IPS-20b (cell line): ENCODE data around the gene SLCO1C1.

ENCODE experiments used
- H3K27ac ChIP-seq: one replicate; pipeline ENCODE4 v1.5.1; 2013; ENCODE audit warnings: low read length
- H3K27me3 ChIP-seq: 2 replicates; pipeline ENCODE4 v1.6.1; 2013; ENCODE audit warnings: mild to moderate bottlenecking, low read length, inconsistent platforms; ENCODE audit not compliant: insufficient read depth
- H3K36me3 ChIP-seq: 2 replicates; pipeline ENCODE4 v1.6.1; 2013; ENCODE audit warnings: low read depth, mild to moderate bottlenecking, inconsistent platforms, low read length, moderate library complexity; ENCODE audit not compliant: insufficient read depth
- H3K4me1 ChIP-seq: 2 replicates; pipeline ENCODE4 v1.6.1; 2013; ENCODE audit warnings: mild to moderate bottlenecking, control low read depth, inconsistent platforms, low read length, moderate library complexity; ENCODE audit not compliant: insufficient read depth
- H3K4me3 ChIP-seq: 2 replicates; pipeline ENCODE4 v1.5.1; 2013; ENCODE audit warnings: mild to moderate bottlenecking, low read length, inconsistent platforms
- H3K9ac ChIP-seq: 2 replicates; pipeline ENCODE4 v1.6.1; 2013; ENCODE audit warnings: low read depth, mild to moderate bottlenecking, inconsistent platforms, low read length, moderate library complexity
- H3K9me3 ChIP-seq: 2 replicates; pipeline ENCODE4 v1.6.1; 2013; ENCODE audit warnings: mild to moderate bottlenecking, low read depth, low read length, inconsistent platforms; ENCODE audit not compliant: insufficient read depth

SLCO1C1 gene

GRCh38 chr12:20695232-20695631 is at the start of gene SLCO1C1:
Gene SLCO1C1 (plus strand): TSS chr12:20695332. CDS start chr12:20699577, 4,245 bp downstream.
- Histone ChIP-seq H3K4me1 (peaks cover 4% of the 10 kb centered on the region; the same call in 1 of the 2 replicates), H3K36me3 (no peaks in the 10 kb centered on the region), H3K27ac (no peak within 1 kb of the TSS), H3K9ac (no peak within 1 kb of the TSS; the same call in 1 of the 2 replicates), H3K27me3 (no peaks in the 10 kb centered on the region), H3K9me3 (no peaks in the 10 kb centered on the region), H3K4me3 (no peak within 1 kb of the TSS)

- H3K4me3 ChIP-seq = no peak overlapping the region
- H3K4me1 ChIP-seq = peaks cover 4% of the 10 kb centered on the region; the same call in 1 of the 2 replicates
- no peak overlapping the region for H3K9ac ChIP-seq
- H3K27ac ChIP-seq = no peak overlapping the region
- no peaks in the 10 kb centered on the region for H3K36me3 ChIP-seq
- H3K9me3 ChIP-seq = no peaks in the 10 kb centered on the region
- H3K27me3 ChIP-seq = no peaks in the 10 kb centered on the region
Observed at GRCh38 chr12:20646239-20646827, 48.8 kb upstream of the SLCO1C1 start.

GRCh38 chr12:20653871-20654270 is 41.3 kb upstream of the SLCO1C1 start:
- Histone ChIP-seq H3K4me1 (peaks cover 6% of the 10 kb centered on the region; the same call in 1 of the 2 replicates), H3K4me3 (no peak overlapping the region), H3K9ac (no peak overlapping the region), H3K36me3 (no peaks in the 10 kb centered on the region), H3K9me3 (no peaks in the 10 kb centered on the region), H3K27ac (no peak overlapping the region), H3K27me3 (no peaks in the 10 kb centered on the region)

GRCh38 chr12:20656600-20656999 is 38.5 kb upstream of the SLCO1C1 start:
- Histone ChIP-seq H3K27me3 (no peaks in the 10 kb centered on the region), H3K9me3 (peaks cover 22% of the 10 kb centered on the region), H3K27ac (no peak overlapping the region), H3K9ac (no peak overlapping the region), H3K4me3 (no peak overlapping the region), H3K36me3 (no peaks in the 10 kb centered on the region), H3K4me1 (peaks cover 6% of the 10 kb centered on the region; the same call in 1 of the 2 replicates)

- Histone ChIP-seq H3K4me3 (no peak overlapping the region), H3K36me3 (no peaks in the 10 kb centered on the region), H3K9ac (no peak overlapping the region), H3K27me3 (no peaks in the 10 kb centered on the region), H3K4me1 (peaks cover 6% of the 10 kb centered on the region; the same call in 1 of the 2 replicates), H3K27ac (no peak overlapping the region), H3K9me3 (peaks cover 29% of the 10 kb centered on the region)
Observed at GRCh38 chr12:20657496-20657895, 37.6 kb upstream of the SLCO1C1 start.

- Histone ChIP-seq H3K4me1 (no peaks in the 10 kb centered on the region), H3K4me3 (no peak overlapping the region), H3K9ac (no peak overlapping the region), H3K9me3 (no peaks in the 10 kb centered on the region), H3K36me3 (no peaks in the 10 kb centered on the region), H3K27me3 (no peaks in the 10 kb centered on the region), H3K27ac (no peak overlapping the region)
Observed at GRCh38 chr12:20681334-20681733, 13.8 kb upstream of the SLCO1C1 start.

- no peak overlapping the region for H3K27ac ChIP-seq
- peaks cover 4% of the 10 kb centered on the region; the same call in 1 of the 2 replicates for H3K4me1 ChIP-seq
- no peaks in the 10 kb centered on the region for H3K36me3 ChIP-seq
- no peaks in the 10 kb centered on the region for H3K9me3 ChIP-seq
- no peak overlapping the region for H3K9ac ChIP-seq
- H3K4me3 ChIP-seq = no peak overlapping the region
- H3K27me3 ChIP-seq = no peaks in the 10 kb centered on the region
Observed at GRCh38 chr12:20696181-20696905, 1.2 kb downstream of the SLCO1C1 start.

- H3K9me3 ChIP-seq = no peaks in the 10 kb centered on the region
- no peaks in the 10 kb centered on the region; the same call in none of the 2 replicates for H3K4me1 ChIP-seq
- no peak overlapping the region for H3K9ac ChIP-seq
- no peak overlapping the region for H3K4me3 ChIP-seq
- no peak overlapping the region for H3K27ac ChIP-seq
- no peaks in the 10 kb centered on the region for H3K27me3 ChIP-seq
- no peaks in the 10 kb centered on the region for H3K36me3 ChIP-seq
Observed at GRCh38 chr12:20701106-20701505, 6.0 kb downstream of the SLCO1C1 start.

- H3K9ac ChIP-seq = no peak overlapping the region
- no peak overlapping the region for H3K27ac ChIP-seq
- H3K4me1 ChIP-seq = no peaks in the 10 kb centered on the region; the same call in none of the 2 replicates
Observed at GRCh38 chr12:20704860-20705259, 9.7 kb downstream of the SLCO1C1 start.

GRCh38 chr12:20711846-20712245 is 16.7 kb downstream of the SLCO1C1 start:
- Histone ChIP-seq H3K27me3 (no peaks in the 10 kb centered on the region), H3K27ac (no peak overlapping the region), H3K9ac (no peak overlapping the region), H3K9me3 (no peaks in the 10 kb centered on the region), H3K4me3 (no peak overlapping the region), H3K4me1 (0 out of 2 replicates have a peak, but pooled peaks cover 3% of the 10 kb centered on the region), H3K36me3 (no peaks in the 10 kb centered on the region)

More at GRCh38 chr12:20704860-20705259, 9.7 kb downstream of the SLCO1C1 start:
- H3K36me3 ChIP-seq = no peaks in the 10 kb centered on the region
- no peaks in the 10 kb centered on the region for H3K9me3 ChIP-seq
- H3K4me3 ChIP-seq = no peak overlapping the region
- no peaks in the 10 kb centered on the region for H3K27me3 ChIP-seq

GRCh38 chr12:20716037-20716436 is 20.9 kb downstream of the SLCO1C1 start:
- 0 out of 2 replicates have a peak, but pooled peaks cover 3% of the 10 kb centered on the region for H3K4me1 ChIP-seq
- H3K36me3 ChIP-seq = no peaks in the 10 kb centered on the region
- no peak overlapping the region for H3K27ac ChIP-seq
- H3K9me3 ChIP-seq = no peaks in the 10 kb centered on the region
- H3K27me3 ChIP-seq = no peaks in the 10 kb centered on the region
- no peak overlapping the region for H3K9ac ChIP-seq
- H3K4me3 ChIP-seq = no peak overlapping the region

GRCh38 chr12:20716985-20717384 is 21.9 kb downstream of the SLCO1C1 start:
- no peak overlapping the region for H3K4me3 ChIP-seq
- H3K36me3 ChIP-seq = no peaks in the 10 kb centered on the region
- no peak overlapping the region for H3K9ac ChIP-seq
- 0 out of 2 replicates have a peak, but pooled peaks cover 3% of the 10 kb centered on the region for H3K4me1 ChIP-seq
- H3K27ac ChIP-seq = no peak overlapping the region
- no peaks in the 10 kb centered on the region for H3K9me3 ChIP-seq
- H3K27me3 ChIP-seq = no peaks in the 10 kb centered on the region
